ENCODE data around the gene TMEM52. TPM values are rescaled to one million over a fixed set of nuclear protein-coding genes. Genes with fewer than 3 reads are reported as not detected.

Gene TMEM52
- total and polyA plus RNA-seq, 2 of the 13 experiments (the other 11 are each of a cell fraction or from before 2014, with no cell fraction given): 13.2 to 18.7 TPM

- TF ChIP-seq ZNF280D (CRISPR knock-in tag; IDR thresholded peaks at IDR 0.05) (0 out of 2 replicates have a peak, but pooled peaks have one; percentile 27), MIER2 (CRISPR knock-in tag; IDR thresholded peaks at IDR 0.05) (peak; percentile 83), FOXK1 (CRISPR knock-in tag; IDR thresholded peaks at IDR 0.05; ENCODE audit: borderline replicate concordance, low read depth) (peak; percentile 33; the same call in 1 of the 2 replicates), ZNF616 (CRISPR knock-in tag; IDR thresholded peaks at IDR 0.05; ENCODE audit: low read depth) (peak; percentile 76; the same call in 1 of the 2 replicates), SIN3A (IDR thresholded peaks at IDR 0.05; ENCODE audit: borderline replicate concordance, low read depth, low read length) (peak; percentile 40; the same call in 1 of the 2 replicates), FOXP4 (CRISPR knock-in tag; IDR thresholded peaks at IDR 0.05) (0 out of 2 replicates have a peak, but pooled peaks have one; percentile 5), ZBTB25 (CRISPR knock-in tag; IDR thresholded peaks at IDR 0.05) (peak; percentile 62; the same call in 1 of the 2 replicates), MXI1 (IDR thresholded peaks at IDR 0.05; ENCODE audit: borderline replicate concordance, low read depth, low read length) (peak; percentile 59; the same call in 1 of the 3 replicates), KDM3A (CRISPR knock-in tag; IDR thresholded peaks at IDR 0.05; ENCODE audit: low read depth) (peak; percentile 88), KMT2A (CRISPR knock-in tag; IDR thresholded peaks at IDR 0.05) (peak; percentile 38; the same call in 1 of the 2 replicates), ZNF777 (CRISPR knock-in tag; IDR thresholded peaks at IDR 0.05) (peak; percentile 50; the same call in 1 of the 2 replicates), ZNF841 (CRISPR knock-in tag; IDR thresholded peaks at IDR 0.05; ENCODE audit: borderline replicate concordance) (no peak), NFE2L1 (CRISPR knock-in tag; IDR thresholded peaks at IDR 0.05; ENCODE audit: borderline replicate concordance) (no peak), ZNF792 (CRISPR knock-in tag; IDR thresholded peaks at IDR 0.05) (0 out of 2 replicates have a peak, but pooled peaks have one; percentile 15), ZNF280B (CRISPR knock-in tag; IDR thresholded peaks at IDR 0.05; ENCODE audit: borderline replicate concordance) (peak; percentile 16; the same call in 1 of the 2 replicates), SOX6 (IDR thresholded peaks at IDR 0.05) (no peak), SOX6 (CRISPR knock-in tag; IDR thresholded peaks at IDR 0.05) (peak; percentile 61), ZNF143 (CRISPR knock-in tag; IDR thresholded peaks at IDR 0.05) (no peak), ZNF572 (CRISPR knock-in tag; IDR thresholded peaks at IDR 0.05) (peak; percentile 75; the same call in 1 of the 2 replicates), ZNF639 (CRISPR knock-in tag; conservative IDR thresholded peaks at IDR 0.05) (0 out of 2 replicates have a peak, but pooled peaks have one; percentile 29)
These were observed 24.9 kb upstream of the TMEM52 start (continued) for GRCh38 chr1:1943834-1944570.
